Adrenal gland (tissue), 5 donors: ENCODE results near the gene NXNL2.

Source experiments
- POLR2A ChIP-seq, 2 donors: fragments of 450-650 bp; IDR thresholded peaks; one replicate each; pipeline ENCODE4 v1.6.1; 2017; ENCODE audit warnings: antibody characterized with exemption in 2 of 2, mild to moderate bottlenecking in 2 of 2, moderate library complexity in 1 of 2
- TF ChIP-seq, protein P1 (sequence below), 6 experiments: fragments of 450-650 bp in 4 of 6; fragments of 200-600 bp in 2 of 6; sonication (generic) in 1 of 6; IDR thresholded peaks; 1 replicate in 5 of 6; 2 replicates in 1 of 6; pipeline versions ENCODE4 v1.5.1 to v1.8.0; 2016 to 2021; ENCODE audit warnings: antibody characterized with exemption in 6 of 6, mild to moderate bottlenecking in 2 of 6, moderate library complexity in 1 of 6
- donor health status: DM: no; HTN: no; CAD: no.

DNA sequence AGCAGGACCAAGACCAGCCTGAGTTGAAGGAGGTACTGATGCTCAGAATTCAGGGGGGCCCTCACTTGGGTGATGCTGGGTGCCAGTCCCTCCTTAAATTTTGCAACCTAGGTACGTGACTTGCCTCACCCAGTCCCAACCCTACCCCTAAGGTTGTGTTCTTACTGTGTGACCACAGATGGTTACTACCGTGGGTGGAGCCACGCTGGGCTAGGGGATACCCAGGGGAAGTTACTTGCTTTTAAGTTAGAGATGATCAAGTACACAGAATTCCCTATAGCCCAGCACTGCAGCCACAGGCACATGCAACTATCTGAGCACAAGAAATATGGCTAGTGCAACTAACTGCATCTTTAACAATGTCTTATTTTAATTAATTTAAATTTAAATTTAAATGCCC lies 32.9 kb downstream of the NXNL2 start:
- TF ChIP-seq, protein P1, sequence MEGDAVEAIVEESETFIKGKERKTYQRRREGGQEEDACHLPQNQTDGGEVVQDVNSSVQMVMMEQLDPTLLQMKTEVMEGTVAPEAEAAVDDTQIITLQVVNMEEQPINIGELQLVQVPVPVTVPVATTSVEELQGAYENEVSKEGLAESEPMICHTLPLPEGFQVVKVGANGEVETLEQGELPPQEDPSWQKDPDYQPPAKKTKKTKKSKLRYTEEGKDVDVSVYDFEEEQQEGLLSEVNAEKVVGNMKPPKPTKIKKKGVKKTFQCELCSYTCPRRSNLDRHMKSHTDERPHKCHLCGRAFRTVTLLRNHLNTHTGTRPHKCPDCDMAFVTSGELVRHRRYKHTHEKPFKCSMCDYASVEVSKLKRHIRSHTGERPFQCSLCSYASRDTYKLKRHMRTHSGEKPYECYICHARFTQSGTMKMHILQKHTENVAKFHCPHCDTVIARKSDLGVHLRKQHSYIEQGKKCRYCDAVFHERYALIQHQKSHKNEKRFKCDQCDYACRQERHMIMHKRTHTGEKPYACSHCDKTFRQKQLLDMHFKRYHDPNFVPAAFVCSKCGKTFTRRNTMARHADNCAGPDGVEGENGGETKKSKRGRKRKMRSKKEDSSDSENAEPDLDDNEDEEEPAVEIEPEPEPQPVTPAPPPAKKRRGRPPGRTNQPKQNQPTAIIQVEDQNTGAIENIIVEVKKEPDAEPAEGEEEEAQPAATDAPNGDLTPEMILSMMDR (IDR thresholded peaks at IDR 0.05) = no peak
- TF ChIP-seq POLR2A (IDR thresholded peaks at IDR 0.05) = no peak
